Activated CD8-positive, alpha-beta memory T cell treated with anti-CD3 and anti-CD28 coated beads for 48 hours (primary cell): ENCODE results near the gene HSPA8.
A peak's percentile ranks its signal among the peaks of the same experiment; 100 is the strongest.
"Not testable (repeated sequence)": the region's sequence is repeated elsewhere in the genome, so short reads cannot be mapped to it uniquely, and the experiment has no call there.

Experiments
- DNase-seq, 3 experiments: peaks; one replicate each; pipeline ENCODE4 v3.0.0-alpha.2; 2020; ENCODE audit warnings: low read depth in 2 of 3, low spot score in 2 of 3

HSPA8 gene

GRCh38 chr11:123061403-123062157 lies at the start of gene HSPA8:
TSS of gene HSPA8 (minus strand) at chr11:123062136. CDS start at chr11:123061324, 812 bp downstream.
- DNase-seq, result peak in 2 of 3 experiments; percentile 60 to 64

GRCh38 chr11:123111465-123111864 lies 49.5 kb upstream of the HSPA8 start:
- DNase-seq, result no peak

GRCh38 chr11:123110397-123110796 lies 48.5 kb upstream of the HSPA8 start:
- no peak for DNase-seq

- no peak for DNase-seq
Measured at GRCh38 chr11:123107945-123108495, 46.1 kb upstream of the HSPA8 start.

- no peak for DNase-seq
Measured at GRCh38 chr11:123104697-123105096, 42.8 kb upstream of the HSPA8 start.

- no peak for DNase-seq
Measured at GRCh38 chr11:123103326-123103980, 41.5 kb upstream of the HSPA8 start.

- DNase-seq, result no peak
Measured at GRCh38 chr11:123100379-123101085, 38.6 kb upstream of the HSPA8 start.

GRCh38 chr11:123098990-123099389 lies 37.1 kb upstream of the HSPA8 start:
- DNase-seq, result no peak

GRCh38 chr11:123093739-123094138 lies 31.8 kb upstream of the HSPA8 start:
- DNase-seq, result no peak

- DNase-seq, result no peak
Measured at GRCh38 chr11:123091506-123091905, 29.6 kb upstream of the HSPA8 start.

GRCh38 chr11:123090168-123090567 lies 28.2 kb upstream of the HSPA8 start:
- DNase-seq, result not testable (repeated sequence)

GRCh38 chr11:123088896-123089295 lies 27.0 kb upstream of the HSPA8 start:
- not testable (repeated sequence) for DNase-seq

GRCh38 chr11:123087657-123088056 lies 25.7 kb upstream of the HSPA8 start:
- DNase-seq, result not testable (repeated sequence)

- DNase-seq, result no peak
Measured at GRCh38 chr11:123086305-123086704, 24.4 kb upstream of the HSPA8 start.

- DNase-seq, result no peak
Measured at GRCh38 chr11:123085497-123085896, 23.6 kb upstream of the HSPA8 start.

GRCh38 chr11:123084454-123084853 lies 22.5 kb upstream of the HSPA8 start:
- no peak for DNase-seq

- DNase-seq, result no peak
Measured at GRCh38 chr11:123083623-123084029, 21.7 kb upstream of the HSPA8 start.

- DNase-seq, result no peak
Measured at GRCh38 chr11:123082977-123083376, 21.0 kb upstream of the HSPA8 start.

- DNase-seq, result no peak
Measured at GRCh38 chr11:123080015-123080414, 18.1 kb upstream of the HSPA8 start.

GRCh38 chr11:123076484-123076883 lies 14.5 kb upstream of the HSPA8 start:
- no peak for DNase-seq

- no peak for DNase-seq
Measured at GRCh38 chr11:123073343-123074057, 11.6 kb upstream of the HSPA8 start.
